GM18909 (cell line): ENCODE measurements around the gene PPP2R2C.

Source experiments
- ATAC-seq: cut with Tn5 transposase; IDR thresholded peaks from one replicate; pipeline ENCODE4 v1.9.1; 2021; ENCODE audit warnings: mild to moderate bottlenecking; ENCODE audit not compliant: unreplicated experiment, poor library complexity

PPP2R2C gene

DNA sequence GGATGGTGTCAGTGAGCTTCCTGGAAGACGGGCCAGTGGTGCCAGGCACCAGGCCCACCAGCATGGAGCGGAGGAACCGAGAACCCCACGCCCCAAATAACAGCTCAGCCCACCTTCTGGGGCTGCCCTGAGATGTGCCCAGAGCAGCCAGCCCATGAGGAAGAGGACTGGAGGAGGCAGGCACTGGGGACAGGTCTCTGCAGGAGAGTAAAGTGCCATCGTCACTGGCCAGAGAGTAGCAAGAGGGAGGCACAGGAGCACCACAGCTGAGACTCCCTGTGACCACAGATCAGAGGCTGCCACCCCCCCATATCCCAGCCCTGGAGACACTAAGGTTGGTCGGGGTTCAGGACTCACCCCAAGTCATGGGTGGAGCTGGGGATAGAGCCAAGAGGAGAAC, 63.0 kb downstream of the PPP2R2C start:
- no peak for ATAC-seq

GRCh38 chr4:6408263-6408662, 64.2 kb downstream of the PPP2R2C start:
- no peak for ATAC-seq

- ATAC-seq, result no peak
These were observed 67.1 kb downstream of the PPP2R2C start for GRCh38 chr4:6405397-6405706.

GRCh38 chr4:6404611-6405396, 67.6 kb downstream of the PPP2R2C start:
- ATAC-seq, result no peak

DNA sequence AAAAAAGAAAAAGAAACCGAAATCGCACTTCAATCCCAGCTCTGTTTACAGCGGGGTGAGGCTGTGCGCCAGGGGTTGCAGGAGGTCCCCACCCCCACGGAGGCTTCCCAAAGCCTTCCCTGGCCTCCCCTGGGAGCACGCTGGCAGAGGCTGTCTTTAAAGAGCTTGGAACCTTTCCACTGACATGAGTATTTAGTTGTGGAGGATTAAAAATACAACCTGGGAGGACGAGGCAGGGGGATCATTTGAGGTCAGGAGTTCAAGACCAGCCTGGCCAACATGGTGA, 69.1 kb downstream of the PPP2R2C start:
- no peak for ATAC-seq

GRCh38 chr4:6402566-6403399, 69.6 kb downstream of the PPP2R2C start:
- ATAC-seq, result no peak

GRCh38 chr4:6401797-6402196, 70.6 kb downstream of the PPP2R2C start:
- no peak for ATAC-seq

DNA sequence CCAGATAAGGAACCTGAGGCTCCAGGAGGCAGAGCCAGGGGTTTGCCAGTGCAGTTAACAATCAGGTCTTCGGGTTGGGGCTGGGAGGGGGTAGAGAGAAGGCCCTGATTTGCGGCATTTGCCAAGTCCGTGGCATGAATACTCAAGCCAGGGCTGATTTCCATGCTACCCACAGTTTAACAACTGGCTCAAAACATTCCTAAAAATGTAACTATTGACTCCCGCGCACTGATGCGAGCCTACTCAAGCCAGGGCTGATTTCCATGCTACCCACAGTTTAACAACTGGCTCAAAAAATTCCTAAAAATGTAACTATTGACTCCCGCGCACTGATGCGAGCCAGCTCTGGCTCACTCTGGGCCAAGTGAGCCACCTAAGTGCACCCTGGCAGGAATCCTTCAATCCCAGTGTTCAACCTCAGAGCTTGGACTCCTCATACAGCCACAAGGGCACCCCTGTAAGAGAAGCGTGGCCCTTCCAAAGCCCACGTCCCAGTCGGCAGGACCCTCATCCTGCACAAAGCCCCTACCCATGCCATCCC, 75.6 kb downstream of the PPP2R2C start:
- no peak for ATAC-seq

DNA sequence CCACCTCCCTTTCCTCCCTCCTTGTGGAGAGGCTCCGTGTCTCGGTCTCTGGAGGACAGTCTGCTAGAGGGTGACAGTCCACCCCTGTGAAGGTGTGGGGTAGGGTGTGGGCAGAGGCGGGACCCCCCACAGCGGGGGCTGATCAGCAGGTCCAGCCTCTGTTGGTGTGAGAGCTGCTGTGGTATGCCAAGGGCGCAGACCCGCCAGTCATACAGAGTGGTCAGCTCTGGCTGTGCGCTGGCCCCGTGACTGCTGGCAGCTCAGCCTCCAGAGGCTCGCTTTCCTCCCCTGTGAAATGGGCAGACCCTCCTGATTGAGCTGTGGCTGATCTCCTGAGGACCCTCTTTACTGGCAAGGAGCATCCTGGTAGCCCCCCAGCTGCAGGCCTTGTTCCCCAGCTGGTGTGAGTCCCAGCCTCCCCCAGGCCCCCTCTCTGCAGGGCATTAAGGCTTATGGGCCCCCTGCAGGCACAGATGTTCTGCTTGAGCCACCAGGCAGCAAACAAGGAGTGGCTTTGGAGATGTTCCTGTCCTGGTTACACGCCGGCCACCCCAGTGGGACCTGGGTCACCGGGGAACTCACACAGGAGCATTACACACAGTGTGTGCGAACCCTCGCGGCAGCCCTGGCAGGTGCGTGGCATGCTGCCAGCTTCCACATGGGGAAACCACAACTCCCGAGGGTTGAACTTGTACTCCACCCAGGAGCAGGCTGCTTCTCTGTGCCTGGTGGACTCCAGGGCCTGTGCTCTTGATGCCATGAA, 76.8 kb downstream of the PPP2R2C start:
- no peak for ATAC-seq

GRCh38 chr4:6394671-6395081, 77.7 kb downstream of the PPP2R2C start:
- ATAC-seq, result no peak

DNA sequence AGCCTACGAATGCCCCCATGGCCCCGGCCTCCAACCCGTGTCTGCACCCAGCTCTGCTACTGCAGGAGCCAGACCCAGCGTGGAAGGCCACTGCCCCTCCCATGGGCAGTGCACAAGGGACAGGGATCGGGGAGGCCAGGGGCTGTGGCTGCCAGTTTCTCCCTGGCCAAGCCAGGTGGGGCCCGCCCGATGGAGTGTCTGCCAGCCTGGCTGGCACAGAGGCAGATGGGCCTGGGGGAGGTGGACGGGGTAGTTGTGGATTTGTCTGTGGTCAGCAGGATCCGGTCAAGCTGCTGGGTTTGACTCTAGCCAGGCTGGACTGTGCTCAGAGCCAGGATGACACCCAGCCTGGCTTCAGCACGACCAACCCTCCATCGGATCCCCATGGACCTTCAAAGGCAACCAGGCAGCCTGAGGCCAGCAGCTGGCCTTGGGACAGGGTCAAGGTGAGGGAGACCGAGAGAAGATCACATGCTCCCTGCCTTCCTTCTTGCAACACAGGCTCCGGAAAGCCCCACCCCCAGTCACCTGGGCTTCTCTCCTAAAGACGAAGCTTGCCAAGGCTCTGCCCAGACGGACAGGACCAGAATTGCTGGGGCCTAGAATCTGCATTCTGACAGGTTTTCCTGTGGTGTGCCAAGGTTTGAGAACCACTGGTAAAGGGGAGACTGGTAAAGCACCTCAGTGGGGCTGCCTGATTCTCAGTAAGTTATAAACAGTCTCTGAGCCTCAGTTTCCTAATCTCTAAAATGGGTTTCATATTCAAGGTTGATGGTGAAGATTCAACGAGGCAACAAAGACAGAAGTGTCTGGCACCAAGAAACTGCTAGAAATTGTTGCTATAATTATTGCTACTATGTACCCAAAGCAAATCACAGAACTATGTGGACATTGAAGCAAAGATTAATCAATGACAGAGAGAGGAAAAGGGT, 78.6 kb downstream of the PPP2R2C start:
- ATAC-seq, result no peak

GRCh38 chr4:6393066-6393465, 79.3 kb downstream of the PPP2R2C start:
- no peak for ATAC-seq

DNA sequence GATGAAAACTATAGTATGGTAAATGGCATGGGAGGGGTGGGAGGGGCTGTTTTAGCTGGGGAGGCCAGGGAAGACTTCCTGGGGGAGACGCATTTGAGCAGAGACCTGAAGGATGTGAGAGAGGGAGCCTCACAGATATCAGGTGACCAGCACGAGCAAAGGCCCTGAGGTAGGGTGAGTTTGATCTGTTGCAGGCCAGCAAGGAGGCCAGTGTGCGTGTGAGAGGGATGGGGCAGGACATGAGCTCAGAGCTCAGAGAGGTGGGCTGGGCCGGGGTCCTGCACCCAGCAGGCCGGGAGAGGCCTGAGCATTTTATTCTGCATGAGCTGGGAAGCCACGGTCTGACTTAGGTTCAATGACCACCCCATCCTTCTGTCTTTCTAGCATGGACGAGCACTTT, 80.0 kb downstream of the PPP2R2C start:
- ATAC-seq, result no peak

DNA sequence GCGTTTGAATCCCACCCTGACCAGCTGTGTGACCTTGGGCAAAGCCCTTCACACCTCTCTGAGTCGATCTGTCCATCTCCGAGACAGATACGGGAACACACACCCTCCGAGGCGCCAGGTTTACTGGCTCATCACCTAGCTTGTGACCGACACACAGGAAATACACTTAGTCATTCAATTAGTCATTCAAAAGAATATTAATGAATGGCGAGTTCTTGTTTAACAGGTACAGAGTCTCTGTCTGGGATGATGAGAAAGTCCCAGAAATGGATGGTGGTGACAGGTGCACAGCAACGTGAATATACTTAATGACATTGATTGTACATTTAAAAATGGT, 80.6 kb downstream of the PPP2R2C start:
- no peak for ATAC-seq

- no peak for ATAC-seq
These were observed 81.1 kb downstream of the PPP2R2C start for GRCh38 chr4:6391186-6391851.

DNA sequence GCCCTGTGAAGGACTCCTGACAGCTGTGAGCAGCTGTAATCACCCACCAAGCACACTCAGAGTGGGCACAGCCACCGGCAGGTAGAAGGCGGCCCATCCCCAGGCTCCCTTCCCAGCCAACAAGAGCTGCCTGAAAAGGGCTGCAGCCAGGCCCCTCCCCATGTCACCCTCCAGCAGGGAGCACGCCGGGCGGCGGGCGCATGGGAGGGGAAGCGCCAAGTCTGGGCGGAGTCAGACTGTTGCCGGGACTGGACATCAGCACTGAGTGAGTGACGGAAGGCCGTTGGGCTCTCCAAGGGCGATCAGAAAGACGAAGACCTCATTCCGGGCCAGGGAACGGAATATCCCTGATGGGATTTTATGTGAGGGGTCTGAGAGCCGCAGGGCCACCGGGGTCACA, 82.1 kb downstream of the PPP2R2C start:
- ATAC-seq, result no peak

GRCh38 chr4:6389142-6389825, 83.1 kb downstream of the PPP2R2C start:
- no peak for ATAC-seq

DNA sequence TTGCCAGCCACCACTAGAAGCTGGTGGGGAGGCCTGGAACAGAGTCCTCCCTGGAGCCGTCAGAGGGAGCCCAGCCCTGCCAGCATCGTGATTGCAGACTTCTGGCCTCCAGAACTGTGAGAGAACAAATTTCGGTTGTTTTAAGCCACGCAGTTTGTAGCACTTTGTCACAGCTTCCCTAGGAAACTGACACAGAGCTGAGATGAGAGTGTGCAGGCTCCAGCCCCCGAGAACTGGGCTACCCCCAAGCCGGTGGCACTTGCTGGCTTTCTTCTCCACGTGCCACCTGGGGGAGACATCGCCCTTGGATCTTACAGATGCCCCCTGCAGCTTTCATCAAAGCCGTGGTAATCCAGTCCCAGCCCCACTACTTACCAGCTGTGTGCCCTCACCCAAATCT, 83.7 kb downstream of the PPP2R2C start:
- ATAC-seq, result no peak

- ATAC-seq, result no peak
These were observed 84.5 kb downstream of the PPP2R2C start for GRCh38 chr4:6387946-6388345.
